Measurements from ENCODE around the gene SLC22A23.
"Not testable (repeated sequence)": the region's sequence is repeated elsewhere in the genome, so short reads cannot be mapped to it uniquely, and the experiment has no call there.

SLC22A23 gene

DNA sequence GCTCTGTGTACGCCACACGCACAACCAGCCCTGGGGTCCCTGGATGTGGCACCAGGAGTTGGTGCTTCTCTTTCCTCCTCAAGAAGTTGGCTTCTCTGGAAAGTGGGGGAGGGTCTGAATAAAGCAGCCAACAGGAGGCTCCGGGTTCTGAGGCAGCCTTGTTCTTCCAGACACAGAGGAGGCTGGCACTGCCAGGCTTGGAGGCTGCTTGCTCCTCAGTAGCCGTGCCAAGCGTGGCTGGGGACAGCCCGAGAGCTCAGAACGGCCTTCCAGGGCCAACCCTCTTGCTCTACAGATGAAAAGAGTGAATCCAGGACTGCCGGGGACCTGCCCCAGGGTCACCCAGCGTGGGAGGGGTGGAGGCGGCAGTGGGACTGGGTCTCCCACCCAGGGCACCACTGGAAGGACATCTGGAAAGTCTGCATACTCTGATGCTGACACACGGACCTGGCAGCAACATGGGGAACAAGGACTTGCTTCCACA is 70.4 kb downstream of the SLC22A23 start:
- DNase-seq (ENCODE audit: low spot score) (no peak), FAIRE-seq (no peak)

- DNase-seq (ENCODE audit: low spot score) (no peak), FAIRE-seq (no peak)
These were observed 71.1 kb downstream of the SLC22A23 start for GRCh38 chr6:3385660-3386151.

- DNase-seq (ENCODE audit: low spot score); FAIRE-seq: not testable (repeated sequence)
These were observed 71.7 kb downstream of the SLC22A23 start for GRCh38 chr6:3385181-3385580.

- FAIRE-seq (no peak), DNase-seq (ENCODE audit: low spot score) (no peak)
These were observed 72.4 kb downstream of the SLC22A23 start for GRCh38 chr6:3384241-3385143.

DNA sequence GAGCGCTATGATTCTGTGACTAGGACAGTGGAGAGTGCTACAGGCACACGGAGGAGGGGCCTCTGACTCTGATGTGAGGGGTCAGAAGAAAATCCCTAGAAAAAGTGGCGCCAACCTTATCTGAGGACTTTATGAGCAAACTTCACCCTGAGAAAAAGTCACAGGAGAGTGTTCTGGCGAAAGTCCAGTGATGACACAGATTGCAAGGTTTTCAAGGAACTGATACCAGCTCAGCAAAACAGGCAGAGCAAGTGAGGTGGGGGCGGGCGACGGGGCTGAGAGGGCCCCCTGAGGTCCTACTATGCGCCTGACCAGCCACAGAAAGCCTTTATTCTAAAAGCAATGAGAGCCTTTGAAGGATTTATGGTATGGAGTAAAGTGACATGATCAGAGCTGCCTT is 73.3 kb downstream of the SLC22A23 start:
- FAIRE-seq, result no peak
- DNase-seq (ENCODE audit: low spot score), result no peak

- FAIRE-seq (no peak), DNase-seq (ENCODE audit: low spot score) (peak; percentile 55)
These were observed 74.2 kb downstream of the SLC22A23 start for GRCh38 chr6:3382326-3383279.

DNA sequence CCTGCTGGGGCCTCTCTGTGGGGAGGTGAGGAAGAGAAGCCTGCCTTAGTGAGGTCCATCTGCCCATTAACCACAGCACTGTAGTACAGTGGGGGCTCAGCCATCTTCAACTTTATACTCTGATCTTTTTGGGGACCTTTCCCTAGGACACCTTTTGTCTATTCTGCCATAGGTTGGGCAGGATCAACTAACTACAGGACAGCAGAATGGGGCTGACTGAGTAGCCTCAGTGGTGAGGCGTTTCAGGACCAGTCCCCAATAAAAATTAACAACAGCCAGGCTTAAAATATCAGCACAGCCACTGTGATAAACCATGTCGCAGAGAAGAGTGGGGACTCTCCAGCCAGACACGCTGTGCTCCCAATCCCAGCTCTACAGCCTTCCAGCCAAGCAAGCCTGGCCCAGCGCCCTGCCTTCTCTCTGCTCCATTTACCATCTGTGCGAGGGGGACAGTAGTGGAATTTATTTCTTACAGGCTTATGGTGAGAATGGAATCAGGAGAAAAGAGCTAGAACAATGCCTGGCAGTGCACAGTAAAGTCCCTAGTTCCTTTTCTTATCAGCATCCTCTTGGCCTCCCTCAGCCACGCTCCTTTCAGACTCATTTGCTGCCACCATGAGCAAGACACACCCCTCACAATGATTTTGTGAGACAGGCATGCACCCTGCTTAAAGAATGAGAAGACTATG is 75.5 kb downstream of the SLC22A23 start:
- FAIRE-seq (no peak), DNase-seq (ENCODE audit: low spot score) (no peak)

- FAIRE-seq, result no peak
- DNase-seq (ENCODE audit: low spot score), result no peak
These were observed 76.3 kb downstream of the SLC22A23 start for GRCh38 chr6:3380344-3381232.

- DNase-seq (ENCODE audit: low spot score) (no peak), FAIRE-seq (no peak)
These were observed 77.3 kb downstream of the SLC22A23 start for GRCh38 chr6:3379482-3380060.

DNA sequence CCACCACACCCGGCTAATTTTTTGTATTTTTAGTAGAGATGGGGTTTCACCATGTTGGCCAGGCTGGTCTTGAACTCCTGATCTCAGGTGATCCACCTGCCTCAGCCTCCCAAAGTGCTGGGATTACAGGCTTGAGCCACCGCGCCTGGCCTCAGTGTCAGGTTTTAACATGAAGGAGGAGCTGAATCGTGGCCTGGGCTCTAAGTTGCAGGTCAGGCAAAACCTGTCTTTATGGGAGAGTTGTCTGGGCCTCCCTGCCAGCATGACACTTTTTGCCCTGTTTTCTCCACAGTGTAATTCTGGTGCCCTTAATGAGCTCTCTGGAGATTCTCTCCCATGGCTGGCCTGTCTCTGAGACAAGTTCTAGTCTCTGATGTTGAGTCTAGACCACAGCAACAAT is 78.0 kb downstream of the SLC22A23 start:
- not testable (repeated sequence) for FAIRE-seq; DNase-seq (ENCODE audit: low spot score)

DNA sequence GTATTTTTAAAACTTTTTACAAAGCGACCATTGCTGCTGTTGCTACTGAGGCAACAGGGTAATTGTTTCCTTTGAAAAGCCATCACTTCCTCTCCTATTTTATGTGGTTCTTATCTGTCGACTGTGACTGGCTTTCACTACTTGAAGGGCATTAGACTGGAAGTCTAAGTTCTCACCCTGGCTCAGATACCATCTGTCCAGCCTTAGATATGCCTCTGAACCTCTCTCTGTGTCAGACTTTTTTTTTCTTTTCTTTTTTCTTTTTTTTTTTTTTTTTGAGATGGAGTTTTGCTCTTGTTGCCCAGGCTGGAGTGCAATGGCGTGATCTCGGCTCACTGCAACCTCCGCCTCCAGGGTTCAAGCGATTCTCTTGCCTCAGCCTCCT is 78.5 kb downstream of the SLC22A23 start:
- not testable (repeated sequence) for FAIRE-seq; DNase-seq (ENCODE audit: low spot score)

DNA sequence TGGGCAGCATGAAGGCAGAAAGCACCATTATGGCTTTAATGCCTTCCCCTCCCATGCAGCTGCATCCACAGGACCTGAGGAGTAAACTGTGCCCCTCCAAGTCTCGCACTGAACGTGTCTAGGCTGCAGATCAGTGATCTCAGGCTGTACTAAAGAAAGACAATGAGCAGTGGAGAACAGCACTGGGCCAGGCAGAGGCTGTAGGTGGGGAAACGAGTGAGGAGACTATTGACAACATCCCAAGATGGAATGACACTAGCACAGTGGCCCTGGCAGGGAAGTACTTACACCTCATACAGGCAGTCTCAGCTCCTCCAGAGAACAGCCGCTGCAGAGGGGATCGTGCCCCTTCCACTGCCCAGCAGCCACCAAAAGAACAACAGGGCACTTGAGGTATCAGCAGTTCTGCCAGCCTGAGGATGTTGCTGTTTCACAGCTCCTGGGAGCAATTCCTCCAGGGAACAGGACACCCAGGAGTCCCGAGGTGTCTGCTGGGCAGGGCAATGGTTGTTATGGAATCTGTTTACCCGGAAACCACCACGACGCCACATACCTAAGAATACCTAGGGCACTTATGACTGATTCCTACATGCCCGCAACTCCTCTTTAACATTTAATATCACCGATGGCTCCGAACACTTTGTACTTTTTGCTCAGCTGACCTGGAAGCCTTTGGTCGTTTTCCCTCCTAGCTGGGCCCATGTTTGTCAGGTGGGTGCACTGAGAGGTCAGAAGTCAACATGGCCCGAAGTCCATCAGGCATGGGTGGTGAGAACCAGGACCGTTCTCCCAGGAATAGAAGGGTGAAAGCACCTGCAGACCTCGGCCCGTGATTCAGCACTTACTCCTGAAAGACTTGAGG is 79.1 kb downstream of the SLC22A23 start:
- FAIRE-seq, result no peak

GRCh38 chr6:3376893-3377535 is 79.8 kb downstream of the SLC22A23 start:
- FAIRE-seq, result no peak

More for the DNA sequence above, 79.1 kb downstream of the SLC22A23 start:
- DNase-seq (ENCODE audit: low spot score), result no peak

GRCh38 chr6:3376064-3376463 is 80.8 kb downstream of the SLC22A23 start:
- no peak for DNase-seq (ENCODE audit: low spot score)
- no peak for FAIRE-seq

More at GRCh38 chr6:3376893-3377535, 79.8 kb downstream of the SLC22A23 start:
- no peak for DNase-seq (ENCODE audit: low spot score)

DNA sequence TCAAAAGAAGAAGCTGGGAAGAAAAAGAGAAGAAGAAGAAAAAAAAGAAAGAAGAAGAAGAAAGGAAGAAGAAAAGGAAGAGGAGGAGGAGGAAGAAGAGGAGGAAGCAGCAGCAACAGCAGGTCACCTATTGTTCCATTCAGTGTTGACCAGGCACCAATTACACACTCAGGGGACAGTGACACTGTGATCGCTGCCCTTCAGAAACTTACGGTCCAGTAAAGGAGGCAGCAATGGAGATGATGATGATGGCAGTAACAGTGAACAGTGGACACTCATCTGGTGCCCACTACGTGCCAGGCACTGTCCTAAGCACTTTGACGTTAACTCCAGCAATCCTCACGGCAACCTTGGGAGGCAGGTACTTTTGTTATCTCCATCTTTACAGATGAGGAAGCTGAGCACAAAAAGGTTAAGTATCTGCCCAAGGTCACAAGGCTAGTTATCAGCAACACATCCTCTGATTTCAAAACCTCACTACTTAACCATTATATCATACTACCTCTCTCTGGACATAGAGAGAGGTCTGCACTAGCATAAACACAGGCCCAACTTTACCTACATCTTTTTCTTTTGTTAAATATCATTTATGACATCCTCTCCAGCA is 83.2 kb downstream of the SLC22A23 start:
- DNase-seq (ENCODE audit: low spot score) (no peak), FAIRE-seq (no peak)

GRCh38 chr6:3372912-3373554 is 83.8 kb downstream of the SLC22A23 start:
- no peak for DNase-seq (ENCODE audit: low spot score)
- FAIRE-seq, result no peak

DNA sequence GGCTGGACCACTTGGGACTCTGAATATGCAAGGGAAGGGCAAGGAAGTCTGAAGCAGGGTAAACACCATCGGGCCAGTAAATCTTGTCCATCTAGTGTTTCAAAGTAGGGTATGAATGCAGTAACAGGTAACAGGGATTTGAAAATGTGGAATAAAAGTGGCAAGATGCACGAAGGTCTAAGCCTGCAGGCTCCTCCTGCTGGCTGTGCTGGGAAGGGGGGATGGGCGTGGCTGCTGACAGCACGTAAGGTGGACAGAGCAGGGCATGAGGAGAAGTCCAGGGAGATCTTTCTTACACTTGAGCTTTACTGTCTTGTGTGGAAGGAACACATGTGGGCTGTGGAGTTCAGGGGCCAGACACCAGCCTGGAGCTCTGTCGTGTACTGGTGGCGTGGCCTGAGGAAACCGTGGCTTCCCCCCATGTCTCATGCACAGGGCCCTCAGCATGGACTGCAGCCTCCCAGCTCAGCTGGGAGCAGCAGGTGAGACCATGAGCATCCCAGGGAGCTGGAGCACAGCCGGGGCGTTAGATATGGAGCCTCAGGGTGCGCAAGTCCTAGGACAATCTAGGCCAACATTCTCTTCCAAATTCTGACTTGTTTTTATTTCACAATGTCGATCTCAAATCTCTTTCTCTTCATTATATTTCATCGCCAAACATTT is 84.5 kb downstream of the SLC22A23 start:
- DNase-seq (ENCODE audit: low spot score) (no peak), FAIRE-seq (no peak)
